Raji (cell line): ENCODE data around the gene CTPS1.

Experiments used
- POLR2A ChIP-seq: IDR thresholded peaks from 2 replicates; pipeline ENCODE4 v1.6.1; 2011; ENCODE audit warnings: low read depth, low read length, control low read depth; ENCODE audit not compliant: insufficient read depth

Gene CTPS1

GRCh38 chr1:40979241-40980067, at the start of gene CTPS1:
TSS of gene CTPS1 (plus strand) at chr1:40979696. CDS start at chr1:40983291, 3,595 bp downstream.
- TF ChIP-seq POLR2A, result peak; percentile 84

- no peak for TF ChIP-seq POLR2A
Measured at GRCh38 chr1:40930174-40930964, 49.1 kb upstream of the CTPS1 start.

- TF ChIP-seq POLR2A, result no peak
Measured at GRCh38 chr1:40931601-40932000, 47.9 kb upstream of the CTPS1 start.

- no peak for TF ChIP-seq POLR2A
Measured at GRCh38 chr1:40932006-40932405, 47.5 kb upstream of the CTPS1 start.

GRCh38 chr1:40936931-40937339, 42.6 kb upstream of the CTPS1 start:
- no peak for TF ChIP-seq POLR2A

GRCh38 chr1:40938393-40938792, 41.1 kb upstream of the CTPS1 start:
- TF ChIP-seq POLR2A, result no peak

GRCh38 chr1:40939320-40940059, 40.0 kb upstream of the CTPS1 start:
- TF ChIP-seq POLR2A, result no peak

GRCh38 chr1:40944326-40944725, 35.2 kb upstream of the CTPS1 start:
- no peak for TF ChIP-seq POLR2A

- TF ChIP-seq POLR2A, result no peak
Measured at GRCh38 chr1:40944841-40945430, 34.6 kb upstream of the CTPS1 start.

GRCh38 chr1:40945491-40945973, 34.0 kb upstream of the CTPS1 start:
- TF ChIP-seq POLR2A, result no peak

GRCh38 chr1:40948741-40949443, 30.6 kb upstream of the CTPS1 start:
- TF ChIP-seq POLR2A, result no peak

GRCh38 chr1:40949563-40949962, 29.9 kb upstream of the CTPS1 start:
- no peak for TF ChIP-seq POLR2A

- no peak for TF ChIP-seq POLR2A
Measured at GRCh38 chr1:40951943-40952743, 27.4 kb upstream of the CTPS1 start.
